Measurements from ENCODE around the gene SEPTIN2. TPM values are rescaled to one million over a fixed set of nuclear protein-coding genes. Genes with fewer than 3 reads are reported as not detected.

Gene SEPTIN2
- total RNA-seq (100 to 1,000 TPM; 102 to 237 (median 203) TPM), polyA plus RNA-seq (100 to 1,000 TPM in 1 of 2 donors, 10 to 100 TPM in 1; 91.2 to 198 TPM)
- long read RNA-seq, donor 1, transcript SEPT2-203 (13 exons, 3,315 nt): major isoform, 288 of 415 reads
- long read RNA-seq, donor 1, transcript SEPT2-204 (13 exons, 3,701 nt): minor isoform, 11 of 415 reads
- long read RNA-seq, donor 1, transcript SEPT2-208 (12 exons, 3,267 nt): minor isoform, 10 of 415 reads
- long read RNA-seq, donor 1, partial matches to known transcripts: 16 of 415 reads
- long read RNA-seq, donor 1, other reads (novel, unspliced or antisense): 85 of 415 reads
- long read RNA-seq, donor 2, transcript SEPT2-208 (12 exons, 3,267 nt): minor isoform, 23 of 1,206 reads
- long read RNA-seq, donor 2, transcript SEPT2-204 (13 exons, 3,701 nt): minor isoform, 29 of 1,206 reads
- long read RNA-seq, donor 2, transcript SEPT2-203 (13 exons, 3,315 nt): major isoform, 821 of 1,206 reads
- long read RNA-seq, donor 2, partial matches to known transcripts: 80 of 1,206 reads
- long read RNA-seq, donor 2, other reads (novel, unspliced or antisense): 247 of 1,206 reads
- long read RNA-seq, donor 3, transcript SEPT2-204 (13 exons, 3,701 nt): minor isoform, 19 of 423 reads
- long read RNA-seq, donor 3, transcript SEPT2-203 (13 exons, 3,315 nt): major isoform, 298 of 423 reads
- long read RNA-seq, donor 3, transcript SEPT2-208 (12 exons, 3,267 nt): minor isoform, 9 of 423 reads
- long read RNA-seq, donor 3, partial matches to known transcripts: 21 of 423 reads
- long read RNA-seq, donor 3, other reads (novel, unspliced or antisense): 71 of 423 reads

GRCh38 chr2:241315879-241316631, at the start of gene SEPTIN2:
Gene SEPTIN2 (plus strand): TSS chr2:241315925. CDS start chr2:241324233, 8,308 bp downstream.
- H3K36me3 ChIP-seq: peaks cover 0 to 7% (median 0%) of the 10 kb centered on the region in 9 donors
- ATAC-seq (peak; percentile 19 to 71 (median 44)), DNase-seq (peak in 4 of 5 donors; percentile 51 to 89 (median 85))
- H3K4me1 ChIP-seq: peaks cover 6 to 80% (median 60%) of the 10 kb centered on the region in 12 donors
- intact Hi-C loops (cut with DNase I): loop anchor here in 9 of 10 donors (1.0 to 5.0 kb wide), 8 partner anchors 36 to 44 kb away; partner anchors contain the start of gene FARP2 (in 3 of the 9)
- H3K4me3 ChIP-seq: peak within 1 kb of the TSS; percentile 64 to 93 (median 82)
- WGBS, 4 donors: 0 to 1% (median 0%) methylated on average over 19 to 75 of the region's 75 CpGs
- TF ChIP-seq POLR2A (IDR thresholded peaks at IDR 0.05) (peak; percentile 47 to 69), CTCF (IDR thresholded peaks at IDR 0.05) (no peak)
- no peaks in the 10 kb centered on the region for H3K9me3 ChIP-seq
- peak within 1 kb of the TSS; percentile 92 to 100 (median 99) for H3K27ac ChIP-seq
- no peaks in the 10 kb centered on the region for H3K27me3 ChIP-seq

GRCh38 chr2:241267249-241268067, 48.3 kb upstream of the SEPTIN2 start:
- H3K4me1 ChIP-seq: peaks cover 0 to 40% (median 30%) of the 10 kb centered on the region in 12 donors
- WGBS, 4 donors: 79 to 85% (median 83%) methylated on average over 12 of the region's 12 CpGs
- ATAC-seq (no peak), DNase-seq (peak in 1 of 5 donors; percentile 6)
- H3K4me3 ChIP-seq: no peak overlapping the region
- H3K27me3 ChIP-seq: no peaks in the 10 kb centered on the region
- no peaks in the 10 kb centered on the region for H3K9me3 ChIP-seq
- TF ChIP-seq CTCF (IDR thresholded peaks at IDR 0.05) (no peak), POLR2A (IDR thresholded peaks at IDR 0.05) (no peak)
- H3K36me3 ChIP-seq: peaks cover 0 to 66% (median 58%) of the 10 kb centered on the region in 9 donors
- intact Hi-C loops (cut with DNase I): no loop called here
- H3K27ac ChIP-seq: no peak overlapping the region

- Histone ChIP-seq H3K27ac (no peak overlapping the region), H3K27me3 (no peaks in the 10 kb centered on the region), H3K9me3 (no peaks in the 10 kb centered on the region), H3K36me3 (peaks cover 0 to 58% (median 49%) of the 10 kb centered on the region in 9 donors), H3K4me1 (peaks cover 0 to 45% (median 34%) of the 10 kb centered on the region in 12 donors), H3K4me3 (no peak overlapping the region)
- DNase-seq (peak in 1 of 5 donors; percentile 22), ATAC-seq (no peak)
- 63 to 69% (median 64%) methylated on average over 7 of the region's 7 CpGs for WGBS, 4 donors
- intact Hi-C loops (cut with DNase I): no loop called here
- TF ChIP-seq POLR2A (IDR thresholded peaks at IDR 0.05): no peak
- TF ChIP-seq CTCF (IDR thresholded peaks at IDR 0.05): no peak
Measured at GRCh38 chr2:241268306-241268705, 47.4 kb upstream of the SEPTIN2 start.

Data from heart left ventricle (tissue), 16 donors.